CD4-positive, alpha-beta T cell (primary cell): ENCODE results near the gene KNDC1. TPM values are rescaled to one million over a fixed set of nuclear protein-coding genes. Genes with fewer than 3 reads are reported as not detected.
A peak's percentile ranks its signal among the peaks of the same experiment; 100 is the strongest.

Source experiments
- ATAC-seq: fragments of 200-7000 bp; cut with Tn5 transposase; one replicate; pipeline ENCODE4 v1.10.0; 2022; ENCODE audit warnings: mild to moderate bottlenecking; ENCODE audit not compliant: poor library complexity
- CTCF ChIA-PET: fragments of 350-600 bp; sonication (Branson Sonifier 250); formaldehyde crosslinking; loops from one replicate; lab custom pipeline; 2021; ENCODE audit warnings: antibody characterized with exemption, inconsistent platforms; lab: Charles Lee
- POLR2A ChIA-PET: fragments of 350-600 bp; sonication (Branson Sonifier 250); formaldehyde crosslinking; loops from one replicate; lab custom pipeline; 2021; ENCODE audit warnings: antibody characterized with exemption, inconsistent platforms; lab: Charles Lee
- DNase-seq, 14 experiments: peaks; one replicate each; pipeline ENCODE4 v3.0.0-alpha.2; 2013 to 2020; ENCODE audit warnings: mixed read lengths in 2 of 14
- H3K27ac ChIP-seq, 2 donors: one replicate each; pipeline versions ENCODE4 v1.5.1 to v1.7.0; 2013; ENCODE audit warnings: low read length in 2 of 2, low read depth in 1 of 2, mild to moderate bottlenecking in 1 of 2
- H3K27me3 ChIP-seq, 2 experiments: 1 replicate in 1 of 2; 2 replicates in 1 of 2; pipeline versions ENCODE4 v1.6.1 to v1.7.0; 2013; ENCODE audit warnings: low read length in 2 of 2, control low read depth in 1 of 2, mild to moderate bottlenecking in 1 of 2, moderate library complexity in 1 of 2; ENCODE audit not compliant: insufficient read depth in 2 of 2, control insufficient read depth in 1 of 2
- H3K36me3 ChIP-seq: one replicate; pipeline ENCODE4 v1.6.1; 2013; ENCODE audit warnings: low read length, control low read depth; ENCODE audit not compliant: insufficient read depth
- H3K4me1 ChIP-seq: one replicate; pipeline ENCODE4 v1.6.1; 2013; ENCODE audit warnings: low read length, control low read depth; ENCODE audit not compliant: insufficient read depth
- H3K4me3 ChIP-seq: one replicate; pipeline ENCODE4 v1.5.1; 2013; ENCODE audit warnings: mild to moderate bottlenecking, low read length, moderate library complexity
- H3K9me3 ChIP-seq, 2 experiments: 1 replicate in 1 of 2; 2 replicates in 1 of 2; pipeline versions ENCODE4 v1.6.1 to v1.7.0; 2013; ENCODE audit warnings: low read length in 2 of 2, mild to moderate bottlenecking in 2 of 2, control low read depth in 1 of 2, moderate library complexity in 1 of 2; ENCODE audit not compliant: control insufficient read depth in 1 of 2, insufficient read depth in 1 of 2
- H3K27ac Mint-ChIP-seq: one replicate; pipeline ENCODE4 v1.8.0; 2020; ENCODE audit warnings: mixed read lengths
- H3K27me3 Mint-ChIP-seq: one replicate; pipeline ENCODE4 v1.8.0; 2021; ENCODE audit warnings: mixed read lengths
- H3K36me3 Mint-ChIP-seq: one replicate; pipeline ENCODE4 v1.8.0; 2021; ENCODE audit warnings: low read depth, mixed read lengths
- H3K4me1 Mint-ChIP-seq: one replicate; pipeline ENCODE4 v1.8.0; 2021; ENCODE audit warnings: low read depth, mixed read lengths
- H3K4me3 Mint-ChIP-seq: one replicate; pipeline ENCODE4 v1.8.0; 2020; ENCODE audit warnings: mild to moderate bottlenecking, mixed read lengths
- H3K9me3 Mint-ChIP-seq: one replicate; pipeline ENCODE4 v1.8.0; 2020; ENCODE audit warnings: mixed read lengths
- CTCF ChIP-seq: fragments of 200-600 bp; IDR thresholded peaks from one replicate; pipeline ENCODE4 v1.8.0; 2022; ENCODE audit warnings: antibody characterized with exemption, mild to moderate bottlenecking
- intact Hi-C, 2 experiments: fragments of 100-400 bp; cut with DNase I in 1 of 2; cut with micrococcal nuclease in 1 of 2; formaldehyde crosslinking; loops; one replicate each; pipeline versions ENCODE4 v1.15.1 to v1.9.0; 2023 to 2025; cut with DNase I, micrococcal nuclease
- total RNA-seq, 174 experiments: library from RNA in 2 of 174; stranded (reverse) in 2 of 174; gene quantifications; one replicate each; pipeline ENCODE4 v1.2.3 and lab custom pipeline; 2021 to 2026

The KNDC1 gene
- total RNA-seq, 2 experiments from 2014 or later: not detected

GRCh38 chr10:133239990-133240389 lies 80.0 kb downstream of the KNDC1 start:
- no peak for TF ChIP-seq CTCF
- ChIA-PET POLR2A (no interaction called here), CTCF (no interaction called here)
- Histone ChIP-seq H3K27ac (no peak overlapping the region), H3K4me3 (no peak overlapping the region), H3K4me1 (peaks cover 49% of the 10 kb centered on the region), H3K27me3 (peaks cover 56 to 65% of the 10 kb centered on the region in 2 experiments), H3K36me3 (no peaks in the 10 kb centered on the region), H3K9me3 (peaks cover 0 to 24% of the 10 kb centered on the region in 2 experiments)
- Mint-ChIP-seq H3K27ac (no peak overlapping the region), H3K4me1 (peaks cover 23% of the 10 kb centered on the region), H3K9me3 (no peaks in the 10 kb centered on the region), H3K4me3 (no peak overlapping the region), H3K36me3 (no peaks in the 10 kb centered on the region), H3K27me3 (peaks cover 51% of the 10 kb centered on the region)
- intact Hi-C loops: no loop called here
- ATAC-seq (no peak), DNase-seq (no peak)

DNA sequence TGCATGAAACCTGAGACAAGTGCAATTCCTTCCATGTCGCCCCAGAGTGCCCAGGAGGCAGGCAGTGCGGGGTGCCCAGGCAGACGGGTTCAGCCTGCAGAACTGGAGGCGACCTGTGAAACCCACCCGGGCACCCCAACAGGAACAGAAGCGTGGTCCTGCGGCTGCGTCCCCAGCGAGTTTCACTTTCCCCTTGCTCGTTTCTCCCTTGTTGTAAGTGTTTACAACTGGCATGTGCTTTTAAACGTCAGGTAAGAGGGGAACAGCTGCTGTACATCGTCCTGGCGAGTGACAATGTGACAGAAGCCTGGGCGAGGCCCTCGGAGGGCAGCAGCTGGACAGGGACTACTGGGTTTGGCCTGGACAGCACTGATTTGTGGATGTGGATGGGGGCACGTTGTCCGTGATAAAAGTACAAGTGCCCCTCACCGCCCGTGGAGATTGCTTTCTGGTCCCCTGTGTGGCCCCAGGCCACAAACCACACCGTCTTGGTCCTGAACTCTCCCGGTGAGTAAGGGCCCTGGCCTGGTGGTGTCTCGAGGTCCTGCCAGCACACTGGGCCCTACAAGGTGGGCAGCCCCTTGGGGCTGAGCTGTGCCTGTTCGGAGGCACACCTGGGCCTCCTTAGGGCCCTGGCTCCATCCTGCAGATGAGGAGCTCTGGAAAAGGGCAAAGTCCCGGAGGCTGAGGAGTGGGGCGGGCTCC lies 81.6 kb downstream of the KNDC1 start:
- Mint-ChIP-seq H3K9me3 (no peaks in the 10 kb centered on the region), H3K27me3 (peaks cover 45% of the 10 kb centered on the region), H3K4me1 (peaks cover 21% of the 10 kb centered on the region), H3K36me3 (no peaks in the 10 kb centered on the region), H3K27ac (no peak overlapping the region), H3K4me3 (peak overlapping the region; percentile 85)
- Histone ChIP-seq H3K27ac (no peak overlapping the region), H3K4me3 (peak overlapping the region; percentile 48), H3K4me1 (peaks cover 36% of the 10 kb centered on the region), H3K36me3 (no peaks in the 10 kb centered on the region), H3K27me3 (peaks cover 53 to 58% of the 10 kb centered on the region in 2 experiments), H3K9me3 (peaks cover 0 to 24% of the 10 kb centered on the region in 2 experiments)
- intact Hi-C loops: no loop called here
- no peak for TF ChIP-seq CTCF
- POLR2A ChIA-PET: no interaction called here
- DNase-seq: peak in 2 of 14 experiments; percentile 31 to 32
- ATAC-seq: peak; percentile 19
- CTCF ChIA-PET: no interaction called here

DNA sequence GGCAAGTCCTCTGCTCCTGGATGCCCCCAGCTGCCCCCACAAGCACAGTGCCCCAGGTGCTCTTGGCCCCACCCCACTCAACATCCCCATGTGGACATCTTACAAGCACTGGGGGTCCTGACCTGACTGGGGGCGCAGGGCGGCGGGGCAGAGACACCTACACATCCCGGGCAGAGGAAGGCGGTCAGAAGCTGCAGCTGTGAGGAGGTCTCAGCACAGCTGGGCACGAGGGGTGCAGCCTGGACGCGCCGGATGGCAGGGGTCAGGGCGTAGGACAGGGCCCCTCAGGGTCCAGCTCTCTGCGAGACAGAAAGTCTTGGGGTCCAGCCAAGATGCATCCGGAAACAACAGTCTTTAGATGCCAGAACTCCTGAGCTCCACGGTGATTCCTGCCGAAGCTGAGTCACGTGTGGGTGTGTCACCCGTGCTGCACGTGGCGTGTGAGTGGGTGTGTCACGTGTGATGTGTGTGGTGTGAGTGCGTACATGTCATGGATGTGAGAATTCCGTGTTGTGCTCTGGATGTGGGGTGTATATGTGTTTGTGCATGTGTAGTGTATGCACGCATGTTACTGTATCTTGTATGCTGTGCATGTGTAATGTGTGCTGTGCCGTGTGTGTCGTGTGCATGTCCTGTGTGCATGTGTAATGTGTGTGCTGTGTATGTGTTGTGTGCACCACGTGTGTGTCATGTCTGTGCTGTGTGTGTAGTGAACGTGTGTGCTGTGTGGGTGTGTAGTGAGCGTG lies 82.8 kb downstream of the KNDC1 start:
- H3K36me3 ChIP-seq: no peaks in the 10 kb centered on the region
- Mint-ChIP-seq H3K36me3 (no peaks in the 10 kb centered on the region), H3K4me3 (no peak overlapping the region), H3K9me3 (no peaks in the 10 kb centered on the region), H3K4me1 (peaks cover 21% of the 10 kb centered on the region), H3K27me3 (peaks cover 45% of the 10 kb centered on the region), H3K27ac (no peak overlapping the region)
- peaks cover 44 to 46% of the 10 kb centered on the region in 2 experiments for H3K27me3 ChIP-seq
- no peak for TF ChIP-seq CTCF
- intact Hi-C loops: no loop called here
- H3K4me1 ChIP-seq: peaks cover 25% of the 10 kb centered on the region
- peaks cover 0 to 21% of the 10 kb centered on the region in 2 experiments for H3K9me3 ChIP-seq
- POLR2A ChIA-PET: no interaction called here
- DNase-seq (peak in 1 of 14 experiments; percentile 24), ATAC-seq (no peak)
- CTCF ChIA-PET: no interaction called here
- no peak overlapping the region for H3K4me3 ChIP-seq
- no peak overlapping the region for H3K27ac ChIP-seq
